Stomach (tissue), 9 donors: Measurements from ENCODE around the gene RNLS. TPM values are rescaled to one million over a fixed set of nuclear protein-coding genes. Genes with fewer than 3 reads are reported as not detected.
A peak's percentile ranks its signal among the peaks of the same experiment; 100 is the strongest.

ENCODE experiments used
- DNase-seq, 2 donors: peaks; one replicate each; pipeline versions ENCODE4 v3.0.0 to v3.0.0-alpha.2; 2013 to 2019
- H3K27ac ChIP-seq, 5 donors: fragments of 200-600 bp in 4 of 5; sonication (generic) in 4 of 5; one replicate each; pipeline ENCODE4 v1.5.1; 2013 to 2019; ENCODE audit warnings: mild to moderate bottlenecking in 1 of 5, moderate library complexity in 1 of 5
- H3K27me3 ChIP-seq, 3 donors: fragments of 200-600 bp; sonication (generic); one replicate each; pipeline ENCODE4 v1.5.1; 2017 to 2019; ENCODE audit warnings: mixed run types in 1 of 3
- H3K36me3 ChIP-seq, 4 donors: fragments of 200-600 bp; sonication (generic); 1 replicate in 3 of 4; 2 replicates in 1 of 4; pipeline ENCODE4 v1.5.1; 2016 to 2019
- H3K4me1 ChIP-seq, 4 donors: fragments of 200-600 bp; sonication (generic); one replicate each; pipeline ENCODE4 v1.5.1; 2016 to 2019
- H3K4me3 ChIP-seq, 4 donors: fragments of 200-600 bp; sonication (generic) in 3 of 4; one replicate each; pipeline ENCODE4 v1.5.1; 2016 to 2019; ENCODE audit warnings: mild to moderate bottlenecking in 1 of 4
- H3K9me3 ChIP-seq, 4 donors: fragments of 200-600 bp; sonication (generic); one replicate each; pipeline ENCODE4 v1.5.1; 2016 to 2019
- CTCF ChIP-seq, 7 experiments: fragments of 450-650 bp in 4 of 7; fragments of 200-600 bp in 3 of 7; sonication (generic) in 3 of 7; IDR thresholded peaks; one replicate each; pipeline ENCODE4 v1.5.1; 2016 to 2019; ENCODE audit warnings: antibody characterized with exemption in 7 of 7, control low read depth in 2 of 7, mild to moderate bottlenecking in 1 of 7
- EP300 ChIP-seq: sonication (generic); formaldehyde crosslinking; IDR thresholded peaks from one replicate; pipeline ENCODE4 v1.6.1; 2017; ENCODE audit warnings: antibody characterized with exemption
- POLR2A ChIP-seq, 4 donors: fragments of 450-650 bp; IDR thresholded peaks; one replicate each; pipeline ENCODE4 v1.6.1; 2016; ENCODE audit warnings: antibody characterized with exemption in 4 of 4, control low read depth in 2 of 4, mild to moderate bottlenecking in 1 of 4, moderate library complexity in 1 of 4
- POLR2AphosphoS5 ChIP-seq, 3 donors: sonication (generic); formaldehyde crosslinking; IDR thresholded peaks; one replicate each; pipeline ENCODE4 v1.6.1; 2016; ENCODE audit warnings: antibody characterized with exemption in 3 of 3
- WGBS, 5 donors: extraction: QIAGEN DNeasy Blood & Tissue Kit in 3 of 5; methylation state at CpG; one replicate each; pipeline versions ENCODE4 v1.1.5 to v1.1.7; 2013 to 2018; 5-methylcytosine and 5-hydroxymethylcytosine counted together
- intact Hi-C: fragments of 100-400 bp; cut with DNase I; formaldehyde crosslinking; loops from one replicate; pipeline ENCODE4 v1.15.1; 2023; ENCODE audit warnings: low total_unique reads
- polyA plus RNA-seq, 3 donors: library from polyadenylated mRNA; stranded (reverse); fragments of 200-250 nt; gene quantifications; one replicate each; pipeline ENCODE4 v1.2.3, GENCODE V29; 2013
- total RNA-seq, 5 donors: library from RNA; depleted of rRNA; stranded (reverse); fragments of >200 nt; gene quantifications; one replicate each; pipeline versions ENCODE4 v1.1.0 to v1.2.3, GENCODE V29; 2014 to 2016
- donor health status: healthy with polysubstance abuse.
- donor health status: Bipolar disorder and iron deficiency.
- donor health status: healthy.

Gene RNLS
- total and polyA plus RNA-seq, 8 donors, result 6.7 to 21.5 (median 11.6) TPM; not detected in 2

- no peak for DNase-seq
- H3K36me3 ChIP-seq, result no peaks in the 10 kb centered on the region
- peaks cover 0 to 21% (median 6%) of the 10 kb centered on the region in 4 donors for H3K4me1 ChIP-seq
- H3K27me3 ChIP-seq, result no peaks in the 10 kb centered on the region
- TF ChIP-seq CTCF (IDR thresholded peaks at IDR 0.05), result no peak
- TF ChIP-seq POLR2A (IDR thresholded peaks at IDR 0.05), result no peak
- TF ChIP-seq EP300, result no peak
- TF ChIP-seq POLR2AphosphoS5 (IDR thresholded peaks at IDR 0.05), result no peak
- H3K9me3 ChIP-seq, result no peaks in the 10 kb centered on the region
- no peak overlapping the region for H3K4me3 ChIP-seq
- intact Hi-C loops, result no loop called here
- no peak overlapping the region for H3K27ac ChIP-seq
- 76 to 97% (median 85%) methylated on average over 8 of the region's 8 CpGs for WGBS, 5 donors
These were observed 352.9 kb downstream of the RNLS start for GRCh38 chr10:88230251-88230650.

DNA sequence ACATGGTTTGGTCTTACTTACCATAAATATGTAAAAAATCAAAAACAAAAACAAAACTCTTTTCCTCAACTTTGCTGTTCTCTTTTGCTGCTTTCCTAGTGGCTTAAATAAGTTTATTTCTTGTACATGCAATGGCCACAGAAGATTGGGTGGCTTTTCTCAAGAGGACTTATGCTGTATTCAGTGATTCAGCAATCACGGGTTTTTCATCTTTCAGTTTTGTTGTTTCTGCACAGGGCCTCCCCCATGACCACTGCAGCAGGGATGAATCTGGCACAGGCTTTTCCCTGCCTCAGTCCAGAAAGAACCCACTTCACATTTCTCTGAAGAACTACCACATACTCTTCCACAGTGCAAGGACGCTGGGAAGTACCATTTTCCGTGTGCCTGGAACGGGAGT is 355.0 kb downstream of the RNLS start:
- H3K36me3 ChIP-seq, result no peaks in the 10 kb centered on the region
- WGBS, 5 donors, result 87 to 94% (median 92%) methylated on average over 4 of the region's 4 CpGs
- H3K4me3 ChIP-seq, result no peak overlapping the region
- no peaks in the 10 kb centered on the region for H3K9me3 ChIP-seq
- DNase-seq, result no peak
- peaks cover 0 to 9% (median 6%) of the 10 kb centered on the region in 4 donors for H3K4me1 ChIP-seq
- H3K27ac ChIP-seq, result peak overlapping the region in 1 of 5 donors; percentile 23
- intact Hi-C loops, result no loop called here
- TF ChIP-seq CTCF (IDR thresholded peaks at IDR 0.05) (no peak), EP300 (no peak), POLR2A (IDR thresholded peaks at IDR 0.05) (no peak), POLR2AphosphoS5 (IDR thresholded peaks at IDR 0.05) (no peak)
- H3K27me3 ChIP-seq, result no peaks in the 10 kb centered on the region

GRCh38 chr10:88227342-88228018 is 355.6 kb downstream of the RNLS start:
- Histone ChIP-seq H3K36me3 (no peaks in the 10 kb centered on the region), H3K4me3 (no peak overlapping the region), H3K27me3 (no peaks in the 10 kb centered on the region), H3K27ac (peak overlapping the region in 2 of 5 donors; percentile 10 to 23), H3K4me1 (peaks cover 0 to 16% (median 4%) of the 10 kb centered on the region in 4 donors), H3K9me3 (no peaks in the 10 kb centered on the region)
- peak; percentile 32 to 71 for DNase-seq
- intact Hi-C loops, result no loop called here
- 67 to 86% (median 84%) methylated on average over 8 of the region's 8 CpGs for WGBS, 5 donors
- TF ChIP-seq POLR2A (IDR thresholded peaks at IDR 0.05) (no peak), POLR2AphosphoS5 (IDR thresholded peaks at IDR 0.05) (no peak), CTCF (IDR thresholded peaks at IDR 0.05) (no peak), EP300 (no peak)

DNA sequence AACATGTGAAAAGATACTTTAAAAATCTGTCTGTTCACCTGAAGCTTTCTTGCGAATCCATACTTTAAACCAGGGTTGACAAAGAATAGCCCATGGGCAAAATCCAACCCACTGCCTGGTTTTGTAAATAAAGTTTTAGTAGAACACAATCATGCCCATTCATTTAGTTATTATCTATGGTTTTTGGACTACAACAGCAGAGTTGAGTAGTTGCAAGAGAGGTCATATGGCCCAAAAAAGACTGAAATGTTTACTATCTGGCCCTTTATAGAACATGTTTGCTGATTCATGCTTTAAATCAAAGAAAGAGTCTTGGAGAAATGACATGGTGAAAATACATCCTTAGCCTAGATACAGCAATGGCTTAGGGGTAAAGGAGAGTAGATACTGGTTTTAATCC is 356.2 kb downstream of the RNLS start:
- Histone ChIP-seq H3K4me3 (no peak overlapping the region), H3K9me3 (no peaks in the 10 kb centered on the region), H3K27ac (no peak overlapping the region), H3K4me1 (peaks cover 0 to 17% (median 0%) of the 10 kb centered on the region in 4 donors), H3K27me3 (no peaks in the 10 kb centered on the region), H3K36me3 (no peaks in the 10 kb centered on the region)
- intact Hi-C loops, result no loop called here
- no peak for DNase-seq
- TF ChIP-seq EP300, result no peak
- no peak for TF ChIP-seq POLR2A (IDR thresholded peaks at IDR 0.05)
- TF ChIP-seq CTCF (IDR thresholded peaks at IDR 0.05), result no peak
- 89 to 100% (median 100%) methylated on average over 1 of the region's 1 CpG for WGBS, 5 donors
